ENCODE data around the gene PRR12.

The PRR12 gene

GRCh38 chr19:49613374-49613773, 22.4 kb downstream of the PRR12 start:
- H2AFZ ChIP-seq (ENCODE audit: low read depth, low read length), result no peak overlapping the region
- no peaks in the 10 kb centered on the region for H3K4me1 ChIP-seq (ENCODE audit: insufficient read depth, low read length)
- TF ChIP-seq EZH2 (IDR thresholded peaks at IDR 0.05; ENCODE audit: borderline replicate concordance, low read depth, low read length, severe bottlenecking), result no peak
- no peak for TF ChIP-seq CTCF (IDR thresholded peaks at IDR 0.05; ENCODE audit: borderline replicate concordance, extremely low read depth, low read length, poor library complexity, severe bottlenecking)
- peaks cover 85% of the 10 kb centered on the region for H3K36me3 ChIP-seq (ENCODE audit: insufficient read depth, low read length)
- H3K79me2 ChIP-seq (ENCODE audit: insufficient read depth, low read length), result peaks cover 47% of the 10 kb centered on the region
- ATAC-seq (ENCODE audit: insufficient read depth, low read depth) (no peak), DNase-seq (no peak)
- H4K20me1 ChIP-seq (ENCODE audit: insufficient read depth, low read length), result peaks cover 47% of the 10 kb centered on the region
- no peak overlapping the region for H3K4me2 ChIP-seq (ENCODE audit: insufficient read depth, low read length)
- H3K9ac ChIP-seq (ENCODE audit: low read depth, low read length), result no peak overlapping the region
- H3K4me3 ChIP-seq (ENCODE audit: low read depth in 1 of 2, low read length in 2 of 2), result no peak overlapping the region
- no peaks in the 10 kb centered on the region for H3K27me3 ChIP-seq (ENCODE audit: insufficient read depth, low read length, poor library complexity)
- H3K27ac ChIP-seq (ENCODE audit: low read length), result no peak overlapping the region
- no peaks in the 10 kb centered on the region for H3K9me3 ChIP-seq (ENCODE audit: insufficient read depth, low read length, severe bottlenecking)

GRCh38 chr19:49614096-49614833, 23.3 kb downstream of the PRR12 start:
- Histone ChIP-seq H2AFZ (ENCODE audit: low read depth, low read length) (no peak overlapping the region), H3K4me3 (ENCODE audit: low read depth in 1 of 2, low read length in 2 of 2) (no peak overlapping the region), H3K79me2 (ENCODE audit: insufficient read depth, low read length) (peaks cover 39% of the 10 kb centered on the region), H3K9ac (ENCODE audit: low read depth, low read length) (no peak overlapping the region), H4K20me1 (ENCODE audit: insufficient read depth, low read length) (peaks cover 49% of the 10 kb centered on the region), H3K27ac (ENCODE audit: low read length) (no peak overlapping the region), H3K9me3 (ENCODE audit: insufficient read depth, low read length, severe bottlenecking) (no peaks in the 10 kb centered on the region), H3K4me2 (ENCODE audit: insufficient read depth, low read length) (no peak overlapping the region), H3K36me3 (ENCODE audit: insufficient read depth, low read length) (peaks cover 84% of the 10 kb centered on the region), H3K4me1 (ENCODE audit: insufficient read depth, low read length) (no peaks in the 10 kb centered on the region), H3K27me3 (ENCODE audit: insufficient read depth, low read length, poor library complexity) (no peaks in the 10 kb centered on the region)
- no peak for TF ChIP-seq EZH2 (IDR thresholded peaks at IDR 0.05; ENCODE audit: borderline replicate concordance, low read depth, low read length, severe bottlenecking)
- no peak for TF ChIP-seq CTCF (IDR thresholded peaks at IDR 0.05; ENCODE audit: borderline replicate concordance, extremely low read depth, low read length, poor library complexity, severe bottlenecking)
- DNase-seq, result no peak
- ATAC-seq (ENCODE audit: insufficient read depth, low read depth), result no peak

GRCh38 chr19:49615861-49616260, 24.9 kb downstream of the PRR12 start:
- no peaks in the 10 kb centered on the region for H3K9me3 ChIP-seq (ENCODE audit: insufficient read depth, low read length, severe bottlenecking)
- no peak overlapping the region for H3K27ac ChIP-seq (ENCODE audit: low read length)
- peaks cover 45% of the 10 kb centered on the region for H4K20me1 ChIP-seq (ENCODE audit: insufficient read depth, low read length)
- H3K4me2 ChIP-seq (ENCODE audit: insufficient read depth, low read length), result no peak overlapping the region
- peaks cover 30% of the 10 kb centered on the region for H3K79me2 ChIP-seq (ENCODE audit: insufficient read depth, low read length)
- H3K4me3 ChIP-seq (ENCODE audit: low read depth in 1 of 2, low read length in 2 of 2), result no peak overlapping the region
- no peak overlapping the region for H2AFZ ChIP-seq (ENCODE audit: low read depth, low read length)
- no peak for DNase-seq
- H3K36me3 ChIP-seq (ENCODE audit: insufficient read depth, low read length), result peaks cover 82% of the 10 kb centered on the region
- TF ChIP-seq EZH2 (IDR thresholded peaks at IDR 0.05; ENCODE audit: borderline replicate concordance, low read depth, low read length, severe bottlenecking), result no peak
- no peak for TF ChIP-seq CTCF (IDR thresholded peaks at IDR 0.05; ENCODE audit: borderline replicate concordance, extremely low read depth, low read length, poor library complexity, severe bottlenecking)
- no peak for ATAC-seq (ENCODE audit: insufficient read depth, low read depth)
- no peaks in the 10 kb centered on the region for H3K27me3 ChIP-seq (ENCODE audit: insufficient read depth, low read length, poor library complexity)
- H3K4me1 ChIP-seq (ENCODE audit: insufficient read depth, low read length), result no peaks in the 10 kb centered on the region
- H3K9ac ChIP-seq (ENCODE audit: low read depth, low read length), result no peak overlapping the region
